GM12801 (cell line): ENCODE measurements around the gene ST8SIA2.

Source experiments
- TF ChIP-seq, protein P1 (sequence below): IDR thresholded peaks from one replicate; pipeline ENCODE4 v1.5.1; 2011; ENCODE audit warnings: control low read depth; ENCODE audit not compliant: insufficient read length; ENCODE audit errors: extremely low read depth

The ST8SIA2 gene

DNA sequence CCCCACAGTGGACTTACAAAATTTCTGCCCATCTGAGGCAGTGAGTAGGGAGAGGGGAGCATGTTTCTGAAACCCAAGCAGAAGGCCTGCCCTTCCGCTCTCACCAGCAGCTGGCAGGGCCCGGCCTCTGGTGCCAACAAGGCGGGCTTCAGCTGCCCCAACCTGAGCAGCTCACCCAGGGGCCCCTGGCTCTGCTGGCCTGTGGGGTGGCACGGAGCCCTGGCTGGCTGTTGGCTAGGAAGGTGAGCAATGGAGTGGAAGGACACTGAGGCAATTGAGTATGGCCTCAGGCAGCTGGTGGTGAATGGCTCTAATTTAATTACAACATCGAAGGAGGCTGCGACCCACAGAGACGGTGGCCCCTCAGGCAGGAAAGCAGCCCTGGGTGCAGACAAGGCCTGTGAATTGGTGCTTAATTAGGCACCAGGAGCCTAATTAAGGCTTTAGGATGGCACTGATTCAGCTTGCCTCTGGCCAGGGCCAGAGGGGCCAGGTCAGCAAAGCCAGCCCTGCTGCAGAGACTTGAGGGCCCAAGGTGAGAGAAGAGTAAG, 60.9 kb downstream of the ST8SIA2 start:
- TF ChIP-seq, protein P1, sequence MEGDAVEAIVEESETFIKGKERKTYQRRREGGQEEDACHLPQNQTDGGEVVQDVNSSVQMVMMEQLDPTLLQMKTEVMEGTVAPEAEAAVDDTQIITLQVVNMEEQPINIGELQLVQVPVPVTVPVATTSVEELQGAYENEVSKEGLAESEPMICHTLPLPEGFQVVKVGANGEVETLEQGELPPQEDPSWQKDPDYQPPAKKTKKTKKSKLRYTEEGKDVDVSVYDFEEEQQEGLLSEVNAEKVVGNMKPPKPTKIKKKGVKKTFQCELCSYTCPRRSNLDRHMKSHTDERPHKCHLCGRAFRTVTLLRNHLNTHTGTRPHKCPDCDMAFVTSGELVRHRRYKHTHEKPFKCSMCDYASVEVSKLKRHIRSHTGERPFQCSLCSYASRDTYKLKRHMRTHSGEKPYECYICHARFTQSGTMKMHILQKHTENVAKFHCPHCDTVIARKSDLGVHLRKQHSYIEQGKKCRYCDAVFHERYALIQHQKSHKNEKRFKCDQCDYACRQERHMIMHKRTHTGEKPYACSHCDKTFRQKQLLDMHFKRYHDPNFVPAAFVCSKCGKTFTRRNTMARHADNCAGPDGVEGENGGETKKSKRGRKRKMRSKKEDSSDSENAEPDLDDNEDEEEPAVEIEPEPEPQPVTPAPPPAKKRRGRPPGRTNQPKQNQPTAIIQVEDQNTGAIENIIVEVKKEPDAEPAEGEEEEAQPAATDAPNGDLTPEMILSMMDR: no peak

- TF ChIP-seq, protein P1: no peak
Measured at GRCh38 chr15:92455271-92455670, 61.6 kb downstream of the ST8SIA2 start.

- TF ChIP-seq, protein P1: no peak
Measured at GRCh38 chr15:92457471-92458041, 63.9 kb downstream of the ST8SIA2 start.

GRCh38 chr15:92460023-92460422, 66.3 kb downstream of the ST8SIA2 start:
- TF ChIP-seq, protein P1: no peak

DNA sequence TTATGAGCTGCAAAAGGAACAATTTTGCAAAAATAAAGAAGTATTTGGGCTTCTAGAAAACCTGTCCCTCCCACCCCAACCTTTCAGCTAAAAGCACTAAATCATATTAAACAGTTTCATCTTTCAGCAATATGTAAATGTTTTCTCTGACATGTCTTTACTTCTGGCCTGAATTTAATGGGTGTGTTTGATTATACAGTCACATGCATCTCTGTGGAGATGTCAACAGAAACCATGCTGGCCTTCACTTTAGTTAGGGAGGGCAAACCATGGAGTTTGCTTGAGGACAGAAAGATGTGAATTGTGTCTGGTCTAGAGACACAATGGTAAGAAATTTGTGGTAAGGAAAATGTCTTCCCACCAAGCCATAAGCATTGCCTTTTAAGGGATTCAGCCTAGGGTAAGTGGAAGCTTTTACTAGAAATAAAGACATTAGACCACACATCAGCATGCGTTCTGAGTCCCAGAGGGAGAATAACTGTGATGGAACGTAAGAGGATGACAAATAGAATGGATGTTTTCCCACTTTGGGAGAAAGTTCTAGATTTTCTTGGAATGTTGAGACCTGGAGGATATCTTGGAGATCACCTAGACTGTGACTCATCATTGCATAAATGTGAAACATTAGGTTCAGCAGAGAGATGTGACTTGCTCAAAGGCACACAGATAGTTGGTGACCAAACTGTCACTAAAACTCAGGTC, 68.9 kb downstream of the ST8SIA2 start:
- TF ChIP-seq, protein P1: no peak

- TF ChIP-seq, protein P1: no peak
Measured at GRCh38 chr15:92463352-92463751, 69.7 kb downstream of the ST8SIA2 start.

DNA sequence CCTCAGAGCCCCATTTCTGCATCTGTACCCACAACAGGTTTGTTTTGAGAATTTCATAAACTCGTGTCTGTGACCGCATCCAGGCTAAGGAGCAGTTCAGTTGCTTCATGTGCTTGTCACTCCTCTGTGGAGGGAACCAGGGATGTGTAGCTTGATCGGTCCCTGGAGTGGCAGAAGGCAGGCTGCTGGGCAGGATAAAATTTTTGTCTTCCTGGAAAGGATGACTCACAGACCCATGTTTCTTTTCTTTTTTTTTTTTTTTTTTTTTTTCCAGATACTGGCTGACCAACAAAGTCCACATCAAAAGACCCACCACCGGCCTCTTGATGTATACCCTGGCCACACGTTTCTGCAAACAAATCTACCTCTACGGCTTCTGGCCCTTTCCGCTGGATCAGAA, 70.1 kb downstream of the ST8SIA2 start:
- TF ChIP-seq, protein P1: no peak
